Transverse colon (tissue), 4 donors: Measurements from ENCODE around the gene SYPL2.

Experiments
- EP300 ChIP-seq: sonication (generic); formaldehyde crosslinking; IDR thresholded peaks from one replicate; pipeline ENCODE4 v1.6.1; 2017; ENCODE audit warnings: antibody characterized with exemption, low read depth
- POLR2A ChIP-seq: fragments of 450-650 bp; IDR thresholded peaks from one replicate; pipeline ENCODE4 v1.6.1; 2016; ENCODE audit warnings: antibody characterized with exemption, mild to moderate bottlenecking, moderate library complexity
- POLR2AphosphoS5 ChIP-seq, 3 donors: sonication (generic); formaldehyde crosslinking; IDR thresholded peaks; one replicate each; pipeline ENCODE4 v1.6.1; 2016; ENCODE audit warnings: antibody characterized with exemption in 3 of 3
- TF ChIP-seq, protein P1 (sequence below), 5 experiments: fragments of 200-600 bp in 3 of 5; fragments of 450-650 bp in 2 of 5; sonication (generic) in 3 of 5; IDR thresholded peaks; 1 replicate in 2 of 5; 2 replicates in 3 of 5; pipeline ENCODE4 v1.5.1; 2016 to 2017; ENCODE audit warnings: antibody characterized with exemption in 5 of 5, inconsistent platforms in 3 of 5, mild to moderate bottlenecking in 2 of 5, moderate library complexity in 1 of 5

DNA sequence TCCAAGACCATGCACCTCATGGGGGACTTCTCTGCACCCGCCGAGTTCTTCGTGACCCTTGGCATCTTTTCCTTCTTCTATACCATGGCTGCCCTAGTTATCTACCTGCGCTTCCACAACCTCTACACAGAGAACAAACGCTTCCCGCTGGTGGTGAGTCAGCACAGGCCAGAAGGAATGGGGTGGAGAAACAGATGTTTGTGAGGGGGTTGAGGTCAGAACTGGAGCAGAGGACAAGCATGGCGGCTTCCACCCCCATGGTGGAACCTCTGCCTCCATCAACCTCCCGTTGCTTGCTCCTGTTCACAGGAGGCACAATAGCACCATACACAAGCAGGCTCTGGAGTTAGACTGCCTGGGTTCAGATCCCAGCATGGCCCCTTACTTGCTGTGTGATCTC lies 10.5 kb downstream of the SYPL2 start:
- TF ChIP-seq, protein P1, sequence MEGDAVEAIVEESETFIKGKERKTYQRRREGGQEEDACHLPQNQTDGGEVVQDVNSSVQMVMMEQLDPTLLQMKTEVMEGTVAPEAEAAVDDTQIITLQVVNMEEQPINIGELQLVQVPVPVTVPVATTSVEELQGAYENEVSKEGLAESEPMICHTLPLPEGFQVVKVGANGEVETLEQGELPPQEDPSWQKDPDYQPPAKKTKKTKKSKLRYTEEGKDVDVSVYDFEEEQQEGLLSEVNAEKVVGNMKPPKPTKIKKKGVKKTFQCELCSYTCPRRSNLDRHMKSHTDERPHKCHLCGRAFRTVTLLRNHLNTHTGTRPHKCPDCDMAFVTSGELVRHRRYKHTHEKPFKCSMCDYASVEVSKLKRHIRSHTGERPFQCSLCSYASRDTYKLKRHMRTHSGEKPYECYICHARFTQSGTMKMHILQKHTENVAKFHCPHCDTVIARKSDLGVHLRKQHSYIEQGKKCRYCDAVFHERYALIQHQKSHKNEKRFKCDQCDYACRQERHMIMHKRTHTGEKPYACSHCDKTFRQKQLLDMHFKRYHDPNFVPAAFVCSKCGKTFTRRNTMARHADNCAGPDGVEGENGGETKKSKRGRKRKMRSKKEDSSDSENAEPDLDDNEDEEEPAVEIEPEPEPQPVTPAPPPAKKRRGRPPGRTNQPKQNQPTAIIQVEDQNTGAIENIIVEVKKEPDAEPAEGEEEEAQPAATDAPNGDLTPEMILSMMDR (IDR thresholded peaks at IDR 0.05) = no peak
- TF ChIP-seq POLR2A (no peak), EP300 (no peak), POLR2AphosphoS5 (IDR thresholded peaks at IDR 0.05) (no peak)
